GM21619 (cell line): ENCODE data around the gene PDE2A.

Experiments used
- ATAC-seq: cut with Tn5 transposase; IDR thresholded peaks from one replicate; pipeline ENCODE4 v1.9.1; 2021; ENCODE audit not compliant: unreplicated experiment

The PDE2A gene

DNA sequence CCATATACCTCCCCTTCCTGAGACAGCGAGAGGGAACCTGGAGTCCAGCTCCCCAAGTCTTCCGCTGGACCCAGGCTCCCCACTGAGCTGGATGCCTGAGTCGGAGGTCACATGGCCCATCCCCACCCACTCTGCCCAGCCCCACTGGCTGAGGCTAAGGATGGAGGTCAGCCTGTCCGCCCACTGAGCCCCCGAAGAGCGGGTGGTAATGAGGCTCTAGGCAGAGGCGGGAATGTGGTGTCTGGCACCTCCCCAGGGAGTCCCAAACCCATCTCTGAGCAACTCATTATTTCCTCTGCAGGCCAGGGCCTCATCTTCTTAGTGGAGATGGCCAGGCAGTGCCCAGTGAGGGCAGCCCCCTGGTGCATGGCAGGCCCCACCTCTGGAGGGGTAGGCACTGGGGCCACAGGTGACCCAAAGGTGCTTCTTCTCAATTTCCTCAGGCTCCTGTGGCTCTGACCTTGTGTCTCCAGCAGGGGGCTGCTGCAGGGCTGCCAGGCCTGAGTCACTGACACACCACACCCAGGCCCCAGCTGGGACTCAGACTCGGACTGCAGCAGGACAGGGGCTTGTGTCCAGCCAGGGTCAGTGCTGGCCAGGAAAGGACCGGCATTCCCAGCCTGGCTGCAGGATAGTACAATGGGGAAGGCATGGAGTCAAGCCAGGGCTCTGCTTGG lies 10.2 kb upstream of the PDE2A start:
- no peak for ATAC-seq

DNA sequence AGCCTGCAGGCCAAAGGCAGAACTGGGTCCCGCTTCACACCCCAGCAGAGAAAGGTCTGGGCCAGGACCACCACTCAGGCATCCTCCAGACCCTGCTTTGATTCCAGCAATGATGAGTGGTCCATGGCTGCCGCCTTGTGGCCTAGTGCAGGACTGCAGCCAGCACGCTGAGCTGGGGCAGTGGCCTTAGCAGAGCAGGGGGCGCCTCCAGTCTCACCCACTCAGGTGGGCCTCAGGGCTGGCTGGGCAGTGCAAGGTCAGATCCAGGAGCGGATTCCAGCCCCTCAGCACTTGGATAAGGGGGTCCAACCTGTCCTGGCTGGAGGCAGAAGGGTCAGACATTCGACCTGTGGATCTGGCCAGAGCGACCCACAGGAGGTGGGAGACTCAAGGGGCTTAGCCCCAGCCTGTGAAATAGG lies 9.6 kb upstream of the PDE2A start:
- no peak for ATAC-seq

DNA sequence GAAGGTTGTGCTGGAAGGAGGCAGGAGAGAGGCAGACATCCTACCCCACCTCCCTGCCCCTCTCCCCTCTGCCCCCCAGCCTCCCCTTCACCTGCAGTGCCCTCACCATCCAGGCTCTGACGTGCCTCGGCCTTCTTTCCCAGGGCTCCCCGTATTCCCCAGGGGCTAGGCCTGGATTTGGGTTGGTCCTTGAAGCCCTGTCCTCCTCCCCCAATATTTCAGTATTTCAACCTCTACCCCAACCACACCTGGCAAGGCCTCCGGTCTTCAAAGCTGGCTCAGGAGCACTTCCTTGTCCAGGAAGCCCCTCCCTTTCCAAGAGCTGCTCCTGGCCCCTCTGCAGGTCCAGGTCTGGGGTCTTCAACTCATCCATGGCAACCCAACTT lies 8.6 kb upstream of the PDE2A start:
- ATAC-seq = no peak

DNA sequence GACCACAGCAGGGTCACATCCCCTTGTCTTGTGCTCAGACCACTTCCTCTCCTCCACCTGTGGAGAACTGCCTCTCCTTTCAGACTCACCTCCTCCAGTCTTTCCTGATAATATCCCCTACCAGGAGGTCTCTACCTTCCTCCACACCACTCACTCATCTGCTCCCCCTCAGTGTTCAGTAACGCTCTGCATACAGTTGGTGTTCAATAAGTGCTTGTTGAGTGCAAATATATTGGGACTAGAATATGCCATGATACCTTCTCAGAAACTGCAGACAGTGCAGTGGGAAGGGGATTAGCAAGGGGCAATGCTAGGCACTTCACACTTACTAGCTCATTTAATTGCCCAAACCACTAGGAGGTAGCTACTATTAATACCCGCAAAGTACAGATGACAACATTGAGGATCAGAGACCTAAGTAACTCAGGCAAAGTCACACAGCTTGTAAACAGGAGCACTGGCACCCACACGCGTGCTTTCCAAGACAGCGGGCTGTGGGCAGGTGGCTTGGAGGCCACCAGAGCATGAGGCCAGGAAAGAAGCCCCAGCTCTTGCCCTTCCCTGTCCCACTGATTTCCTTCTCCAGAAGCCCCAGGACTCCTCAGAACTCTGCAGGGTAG lies 8.1 kb upstream of the PDE2A start:
- no peak for ATAC-seq

DNA sequence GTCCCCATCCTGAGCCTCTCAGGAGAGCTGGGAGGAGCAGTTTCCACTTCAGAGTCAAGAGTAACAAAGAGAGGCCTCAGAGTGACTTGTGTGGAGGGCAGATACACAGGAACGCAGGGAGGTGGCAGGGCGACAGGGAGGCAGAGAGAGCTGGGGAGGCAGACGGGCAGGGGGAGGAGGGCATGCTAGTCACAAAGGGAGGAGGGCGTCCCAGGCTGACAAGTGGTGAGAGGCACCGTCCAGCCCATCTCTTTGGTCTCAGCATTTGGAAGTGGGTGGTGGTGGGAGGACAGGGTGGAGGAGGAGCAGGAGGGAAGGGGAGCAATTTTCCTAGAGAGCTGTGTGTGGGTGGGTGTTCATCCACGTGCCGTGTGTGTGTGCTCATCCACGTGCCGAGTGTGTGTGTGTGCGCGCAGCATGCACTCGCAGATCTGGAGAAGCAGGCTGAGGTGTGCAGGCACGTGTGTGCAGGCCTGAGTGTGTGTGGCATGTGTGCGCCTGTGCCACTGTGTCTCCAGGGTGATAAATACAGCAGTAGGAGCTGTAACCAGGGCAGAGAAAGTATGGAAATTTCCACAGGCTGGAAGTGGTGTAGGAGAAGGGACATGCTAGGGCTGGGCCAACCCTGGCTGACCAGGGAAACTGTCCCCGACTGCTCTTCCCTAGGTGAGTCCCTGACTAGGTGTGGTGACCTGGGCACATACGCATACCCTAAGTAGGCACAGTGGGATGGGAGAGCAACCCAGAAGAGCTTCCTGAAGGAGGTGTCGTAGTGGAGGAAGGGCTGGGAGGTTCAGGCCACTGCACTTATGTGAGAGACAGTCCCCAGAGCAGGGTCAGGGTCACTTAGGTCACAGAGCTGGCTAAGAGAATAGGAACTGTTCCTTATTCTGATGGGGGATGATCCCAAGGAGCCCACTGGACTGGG lies 7.3 kb upstream of the PDE2A start:
- no peak for ATAC-seq

DNA sequence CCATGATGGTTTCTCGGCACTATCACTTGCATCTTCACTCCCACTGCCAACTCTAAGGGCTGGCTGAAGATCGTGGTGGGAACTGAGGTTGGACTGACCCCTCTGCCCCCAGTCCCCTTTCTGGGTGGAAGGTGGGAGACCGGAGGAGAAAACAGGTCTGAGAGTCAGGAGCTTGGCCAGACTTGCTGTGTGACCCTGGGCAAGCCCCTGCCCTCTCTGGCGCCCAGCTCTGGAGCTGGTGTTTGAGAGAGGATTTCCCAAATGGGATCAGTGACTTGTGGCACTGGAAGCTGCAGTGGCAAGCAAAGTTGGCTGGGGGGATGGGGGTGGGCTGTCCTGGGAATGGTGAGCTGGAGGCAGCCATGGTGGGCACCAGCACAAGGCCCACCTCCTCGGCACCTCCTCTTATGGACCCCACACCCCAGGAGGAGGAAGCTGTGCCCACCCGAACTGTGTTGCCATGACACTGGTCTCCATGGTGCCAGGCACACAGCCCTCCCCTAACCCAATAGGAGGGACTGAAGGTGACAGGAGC lies 6.5 kb upstream of the PDE2A start:
- ATAC-seq = no peak

DNA sequence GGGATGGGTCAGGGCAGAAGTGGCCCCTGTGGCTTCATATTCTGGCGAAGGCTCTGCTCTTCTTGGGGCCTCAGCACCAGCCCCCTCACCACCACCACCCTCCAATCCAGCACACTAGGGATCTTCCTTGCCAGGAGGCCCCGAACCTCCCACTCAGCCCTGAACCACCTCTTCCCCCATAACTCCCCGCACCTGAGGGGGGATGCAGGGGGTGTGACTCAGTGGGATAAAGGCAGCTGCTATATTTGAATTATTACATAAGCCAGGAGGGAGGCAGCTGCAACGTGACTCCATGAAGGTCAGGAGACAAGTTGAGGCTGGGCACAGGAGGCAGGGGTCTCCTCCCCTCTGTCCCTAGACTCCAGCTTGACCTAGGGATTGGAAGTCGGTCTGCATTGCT lies 5.6 kb upstream of the PDE2A start:
- no peak for ATAC-seq

DNA sequence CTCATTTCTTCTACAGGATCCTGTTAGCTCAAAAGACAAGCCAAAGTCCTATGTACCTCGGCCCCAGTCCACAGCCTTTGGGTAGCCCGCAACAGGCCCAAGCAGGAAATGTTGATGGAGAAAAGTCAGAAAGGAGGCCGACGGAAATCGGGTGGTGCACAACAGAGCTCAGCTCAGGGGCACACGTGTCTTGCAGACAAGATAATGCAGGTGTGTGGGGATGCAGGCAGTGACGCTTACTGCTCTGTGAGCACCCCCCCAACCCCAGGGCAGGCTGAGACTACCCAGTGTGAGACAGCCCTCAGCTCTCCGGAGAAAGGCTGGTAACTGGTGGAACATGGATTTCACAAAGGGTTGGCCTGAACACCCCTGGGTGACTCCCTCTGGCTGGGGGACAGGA lies 4.3 kb upstream of the PDE2A start:
- no peak for ATAC-seq

DNA sequence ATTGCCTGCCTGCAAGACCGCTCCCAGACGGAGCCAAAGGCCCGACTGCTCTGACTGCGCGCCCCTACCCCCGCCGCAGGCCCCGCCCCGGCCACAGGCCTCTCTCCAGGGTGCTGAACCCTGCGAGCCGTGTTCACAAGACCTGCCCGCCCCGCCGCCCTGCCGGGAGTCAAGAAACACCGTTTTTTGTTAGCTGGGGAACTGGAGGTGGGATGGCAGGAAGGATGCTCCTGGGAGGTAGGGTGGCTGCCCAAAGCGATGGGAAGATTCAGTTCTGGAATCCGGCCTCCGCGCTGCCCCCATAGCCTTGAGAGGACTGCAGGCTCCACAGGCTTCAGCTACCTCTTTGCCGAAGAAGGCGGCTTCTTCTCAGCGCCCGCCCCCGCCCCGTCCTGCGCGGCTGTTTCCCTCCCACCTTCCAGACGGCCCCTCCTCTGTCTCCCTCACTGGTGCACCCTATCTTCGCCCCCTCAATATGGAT lies 2.7 kb upstream of the PDE2A start:
- no peak for ATAC-seq

DNA sequence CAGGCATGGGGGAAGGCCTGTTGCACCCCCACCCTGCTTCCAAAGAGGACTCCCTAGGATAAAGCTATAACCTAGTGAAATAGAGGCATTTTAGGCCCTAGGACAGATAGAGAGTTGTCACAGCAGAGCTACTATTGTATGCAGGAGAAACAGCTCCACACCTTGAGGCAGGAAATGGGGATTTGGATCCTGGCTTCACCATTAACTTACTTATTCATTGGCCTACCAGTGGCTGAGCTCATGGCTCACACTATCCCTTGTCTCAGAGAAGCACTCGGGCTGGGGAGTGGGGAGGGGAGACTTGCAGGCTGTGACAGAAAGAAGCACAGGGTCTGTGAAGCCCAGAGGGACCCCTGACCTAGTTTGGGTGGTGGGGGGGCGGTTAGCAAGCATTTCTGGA lies 999 bp upstream of the PDE2A start:
- no peak for ATAC-seq

DNA sequence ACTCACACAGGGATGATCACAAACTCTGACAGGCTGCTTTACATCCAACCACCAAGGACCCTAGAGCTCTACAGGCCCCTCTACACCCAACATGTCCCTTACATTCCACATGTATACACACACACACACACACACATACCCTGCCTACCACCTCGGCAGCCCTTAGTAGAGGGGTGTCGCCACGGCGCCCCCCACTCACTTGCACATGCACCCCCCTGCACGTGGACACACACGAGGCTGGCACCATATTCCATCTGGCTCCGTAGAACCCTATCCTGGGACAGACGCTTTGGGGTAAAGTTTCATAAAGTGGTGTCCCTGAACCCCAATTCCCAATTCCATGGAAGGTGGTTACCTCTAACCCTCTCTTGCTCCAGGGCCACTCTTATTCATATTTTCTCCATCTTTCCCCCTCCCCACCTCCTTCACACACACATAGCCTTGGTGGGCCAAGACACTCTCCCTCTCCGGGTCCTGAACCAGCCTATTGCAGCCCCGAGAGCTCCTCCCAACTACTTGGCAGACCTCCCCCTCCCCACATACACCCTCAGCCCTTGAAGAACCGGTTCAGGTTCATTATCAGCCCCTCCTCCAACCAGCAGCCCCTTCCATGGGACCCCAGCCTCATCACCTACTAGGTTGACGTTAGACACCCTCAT lies 809 bp downstream of the PDE2A start:
- ATAC-seq = no peak

DNA sequence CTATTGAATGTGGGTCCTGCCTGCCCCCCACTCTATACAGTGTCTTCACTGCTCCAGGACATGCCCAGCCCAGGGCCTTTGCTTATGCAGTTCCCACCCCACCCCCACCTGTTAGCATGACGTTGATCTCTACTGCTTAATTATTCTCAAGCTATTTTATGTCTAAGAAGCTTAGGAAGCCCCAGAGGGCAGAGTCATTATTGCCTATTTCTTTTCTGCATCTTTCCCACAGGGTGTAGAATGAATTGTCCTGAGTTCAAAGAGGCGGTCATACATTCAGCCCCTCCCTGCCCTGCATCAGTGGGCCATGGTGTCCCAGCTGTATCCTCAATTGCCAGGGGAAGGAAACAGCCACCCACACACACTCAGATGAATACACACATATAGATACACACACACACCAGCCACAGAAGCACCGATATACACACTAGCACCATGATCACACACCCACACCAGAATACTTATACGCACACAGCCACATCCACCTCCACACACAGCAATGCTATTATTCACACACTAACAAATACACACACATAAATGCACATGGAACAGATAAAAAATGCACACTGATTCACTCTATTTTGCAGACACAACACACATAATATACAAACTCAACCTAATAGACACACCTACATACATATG lies 1.5 kb downstream of the PDE2A start:
- no peak for ATAC-seq

DNA sequence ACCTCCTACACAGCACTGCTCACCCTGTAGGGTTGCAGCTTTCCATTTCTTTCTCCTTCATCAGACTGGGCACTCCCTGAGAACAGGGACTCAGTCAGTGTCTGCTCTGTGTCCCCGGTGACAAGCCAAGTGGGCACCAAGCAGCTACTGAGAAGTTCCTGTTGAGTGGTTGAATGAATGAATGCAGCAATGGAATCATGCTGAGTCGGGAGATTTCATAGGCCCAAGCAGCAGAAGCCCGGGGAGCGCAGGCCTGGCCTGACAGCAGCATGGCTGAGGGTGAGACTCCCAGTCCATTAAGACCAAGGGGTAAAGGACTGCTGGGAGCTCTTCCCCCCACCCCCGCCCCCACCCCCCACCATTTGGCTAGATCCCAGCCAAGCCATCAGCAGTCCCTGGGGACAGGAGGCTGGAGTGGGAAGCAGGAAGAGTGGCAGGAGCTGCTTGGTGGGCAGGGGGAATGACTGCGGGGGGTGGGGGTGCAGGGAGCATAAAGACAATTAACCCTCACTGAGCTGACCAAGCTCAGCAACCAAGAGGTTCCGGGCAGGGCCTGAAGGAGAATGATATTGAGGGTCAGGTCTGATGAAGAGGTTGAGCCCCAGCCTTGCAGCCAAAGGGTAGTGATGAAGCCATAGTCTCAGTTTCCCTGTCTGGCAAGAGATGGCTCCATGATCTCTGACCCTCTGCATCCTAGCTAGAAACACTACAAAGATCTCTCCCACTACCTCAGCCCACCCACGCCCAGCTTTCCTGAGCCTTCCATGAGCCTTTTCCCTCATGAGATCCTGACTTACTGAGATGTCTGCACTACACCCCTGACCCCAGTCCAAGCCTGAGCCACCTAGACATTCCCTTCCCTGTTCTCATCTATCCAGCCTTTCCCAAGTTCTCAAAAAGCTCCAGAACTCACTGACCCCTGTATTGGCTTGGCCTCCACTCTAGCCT lies 2.8 kb downstream of the PDE2A start:
- ATAC-seq = no peak

DNA sequence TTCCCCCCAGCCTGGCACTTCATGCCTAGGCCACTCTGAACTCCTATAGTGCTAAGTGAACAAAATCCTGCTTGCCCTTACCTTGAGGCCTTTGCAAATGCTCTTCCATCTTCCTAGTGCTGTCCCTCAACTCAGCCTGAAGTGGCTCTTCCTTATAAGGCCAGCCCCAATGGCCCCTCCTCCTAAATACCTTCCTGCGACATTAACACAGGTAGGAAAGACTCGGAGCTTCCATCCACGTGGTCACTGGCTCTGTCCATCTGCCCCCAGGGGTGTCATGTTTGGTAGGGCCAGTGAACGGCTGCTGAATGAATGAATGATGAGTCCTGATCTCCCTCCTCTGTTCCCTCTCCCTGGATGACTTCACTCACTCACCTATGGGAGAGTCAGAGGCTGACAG lies 4.2 kb downstream of the PDE2A start:
- no peak for ATAC-seq

DNA sequence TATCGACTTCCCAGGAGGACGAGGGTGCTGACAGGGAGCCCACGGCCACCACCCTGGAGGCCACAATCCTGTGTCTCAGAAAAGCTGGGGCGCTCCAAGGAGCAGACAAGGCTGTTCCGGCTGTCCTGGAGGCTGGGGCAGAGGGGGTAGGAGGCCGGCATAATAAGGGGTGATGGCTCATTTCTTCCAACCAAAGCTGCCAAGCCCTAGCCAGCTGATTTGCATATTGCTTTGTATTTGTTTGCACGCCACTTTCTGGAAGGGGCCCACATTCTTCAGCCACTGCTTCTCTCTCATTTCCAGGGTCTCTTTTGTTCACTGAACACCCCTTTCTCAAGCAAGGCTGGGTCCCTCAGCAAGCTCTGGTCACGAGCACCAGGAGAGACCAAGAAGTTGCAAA lies 4.7 kb downstream of the PDE2A start:
- no peak for ATAC-seq

DNA sequence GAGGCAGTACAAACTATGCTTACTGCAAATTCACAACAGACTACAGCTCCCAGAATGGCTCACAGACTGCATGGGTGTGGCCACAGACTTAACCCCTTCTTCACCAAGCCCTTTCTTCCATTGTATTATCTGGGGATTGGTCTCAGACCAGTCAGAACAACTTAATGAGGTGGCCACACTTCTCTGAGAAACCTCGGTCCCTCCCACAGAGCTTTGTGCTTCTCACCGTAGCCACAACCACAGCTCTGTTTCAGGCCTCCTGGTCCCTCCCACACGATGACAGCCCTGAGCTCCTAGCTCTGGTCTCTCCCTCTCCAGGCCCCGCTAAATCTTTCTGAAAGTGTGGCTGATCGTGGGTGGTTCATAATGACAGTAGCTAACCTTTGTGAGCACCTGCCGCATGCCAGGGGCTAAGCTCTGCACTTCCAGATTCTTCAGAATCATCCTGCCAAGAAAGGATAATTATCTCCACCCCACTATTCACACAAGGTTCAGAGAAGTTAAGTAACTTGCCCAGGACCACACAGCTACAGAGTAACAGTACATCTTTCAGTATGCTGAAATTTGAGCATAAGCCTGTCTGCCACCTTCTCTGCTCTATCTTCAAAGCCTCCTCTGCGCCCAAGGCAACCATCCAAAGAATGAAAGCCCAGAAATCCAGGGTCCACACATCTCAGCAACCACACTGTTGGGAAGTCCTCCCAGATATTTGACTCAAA lies 5.4 kb downstream of the PDE2A start:
- peak; percentile 78 for ATAC-seq

DNA sequence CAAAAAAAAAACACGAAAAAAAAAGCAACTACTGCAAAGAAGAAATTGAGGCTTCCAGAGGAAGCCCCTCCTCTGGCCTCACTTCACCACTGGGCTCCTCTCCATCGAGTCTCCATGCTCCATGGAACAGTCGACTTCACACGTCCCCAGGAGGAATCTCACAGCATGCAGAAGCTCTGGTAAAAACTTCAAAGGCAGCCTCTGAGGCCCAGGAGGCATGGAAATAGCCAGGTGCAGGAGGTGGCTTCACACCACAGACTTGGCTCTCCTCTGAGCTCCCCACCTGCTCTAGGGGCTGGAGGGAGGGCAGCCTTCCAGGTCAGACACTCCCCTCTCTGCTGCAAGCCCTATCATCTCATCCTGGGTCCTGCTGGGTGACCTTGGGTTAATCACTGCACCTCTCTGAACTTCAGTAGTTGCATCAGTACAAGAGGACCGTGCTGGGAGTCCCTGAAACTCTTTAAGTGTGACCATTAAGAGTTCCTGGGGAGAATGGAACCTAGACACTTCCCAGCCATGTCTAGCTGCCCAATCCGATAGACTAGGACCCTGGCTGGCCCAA lies 8.2 kb downstream of the PDE2A start:
- no peak for ATAC-seq

DNA sequence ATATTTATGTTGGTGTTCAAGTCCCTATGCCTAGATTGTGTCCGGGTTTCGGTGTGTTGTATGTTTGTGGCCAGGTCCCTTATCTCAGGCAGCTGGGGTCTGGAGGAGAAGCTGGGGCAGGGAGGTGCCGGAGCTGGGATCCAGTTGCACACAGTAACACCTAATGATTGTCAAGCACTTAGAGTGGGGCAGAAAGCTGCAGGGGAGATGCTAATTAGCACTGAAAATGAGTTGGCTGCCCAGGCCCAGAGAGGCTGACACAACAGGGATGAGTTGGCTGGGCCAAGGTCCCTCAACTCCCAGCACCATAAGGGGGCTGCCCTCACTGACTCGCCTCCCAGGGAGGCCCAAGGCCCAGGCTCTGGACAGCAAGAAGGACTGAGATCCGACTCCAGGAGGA lies 12.2 kb downstream of the PDE2A start:
- ATAC-seq = no peak

DNA sequence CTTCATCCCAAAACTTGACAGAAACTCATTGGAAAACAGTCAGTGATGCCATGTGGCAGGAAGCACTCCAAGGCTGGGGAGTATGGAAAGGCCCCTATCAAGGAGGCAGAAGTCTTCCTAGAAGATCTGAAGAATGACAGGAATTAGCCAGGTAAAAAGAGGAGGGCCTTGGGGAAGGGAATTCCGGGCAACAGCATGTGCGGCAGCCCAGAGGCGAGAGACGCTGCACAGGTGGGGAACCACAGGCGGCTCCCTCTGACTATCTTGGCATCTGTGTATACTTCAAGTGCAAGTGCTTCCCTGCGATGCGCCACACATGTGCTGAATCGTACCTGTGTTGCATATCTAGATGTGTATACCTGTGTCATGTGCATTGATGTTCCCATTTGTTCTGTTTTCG lies 12.7 kb downstream of the PDE2A start:
- no peak for ATAC-seq
